ENCODE measurements around the gene PTPRD. TPM values are rescaled to one million over a fixed set of nuclear protein-coding genes. Genes with fewer than 3 reads are reported as not detected.

The PTPRD gene
- total RNA-seq, 1 donor from 2014 or later = 6.9 TPM

DNA sequence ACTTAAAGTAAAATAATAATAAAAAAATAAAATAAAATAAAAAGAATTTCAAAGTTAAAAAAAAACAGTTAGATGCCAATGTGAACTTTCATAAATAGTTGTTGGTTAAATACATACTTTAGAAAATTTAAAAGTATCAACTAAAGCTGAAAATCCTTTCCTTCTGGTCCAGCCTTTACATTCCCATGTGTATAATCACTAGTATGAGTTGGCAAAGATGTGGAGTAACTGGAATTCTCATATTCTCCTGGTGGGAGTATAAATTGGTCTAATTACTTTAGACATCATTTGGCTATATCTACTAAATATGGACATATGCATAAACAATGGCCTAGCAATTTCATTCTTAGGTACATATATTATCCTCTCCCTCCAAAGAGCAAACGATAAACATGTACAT is 619.9 kb downstream of the PTPRD start:
- Histone ChIP-seq H3K36me3 (no peaks in the 10 kb centered on the region), H3K9me3 (no peaks in the 10 kb centered on the region), H3K27ac (no peak overlapping the region), H3K27me3 (no peaks in the 10 kb centered on the region), H3K4me1 (no peaks in the 10 kb centered on the region), H3K4me3 (no peak overlapping the region)
- TF ChIP-seq, protein P1, sequence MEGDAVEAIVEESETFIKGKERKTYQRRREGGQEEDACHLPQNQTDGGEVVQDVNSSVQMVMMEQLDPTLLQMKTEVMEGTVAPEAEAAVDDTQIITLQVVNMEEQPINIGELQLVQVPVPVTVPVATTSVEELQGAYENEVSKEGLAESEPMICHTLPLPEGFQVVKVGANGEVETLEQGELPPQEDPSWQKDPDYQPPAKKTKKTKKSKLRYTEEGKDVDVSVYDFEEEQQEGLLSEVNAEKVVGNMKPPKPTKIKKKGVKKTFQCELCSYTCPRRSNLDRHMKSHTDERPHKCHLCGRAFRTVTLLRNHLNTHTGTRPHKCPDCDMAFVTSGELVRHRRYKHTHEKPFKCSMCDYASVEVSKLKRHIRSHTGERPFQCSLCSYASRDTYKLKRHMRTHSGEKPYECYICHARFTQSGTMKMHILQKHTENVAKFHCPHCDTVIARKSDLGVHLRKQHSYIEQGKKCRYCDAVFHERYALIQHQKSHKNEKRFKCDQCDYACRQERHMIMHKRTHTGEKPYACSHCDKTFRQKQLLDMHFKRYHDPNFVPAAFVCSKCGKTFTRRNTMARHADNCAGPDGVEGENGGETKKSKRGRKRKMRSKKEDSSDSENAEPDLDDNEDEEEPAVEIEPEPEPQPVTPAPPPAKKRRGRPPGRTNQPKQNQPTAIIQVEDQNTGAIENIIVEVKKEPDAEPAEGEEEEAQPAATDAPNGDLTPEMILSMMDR (IDR thresholded peaks at IDR 0.05) = no peak
- intact Hi-C loops (cut with DNase I) = no loop called here
- DNase-seq (ENCODE audit: low spot score in 2 of 2) = no peak

DNA sequence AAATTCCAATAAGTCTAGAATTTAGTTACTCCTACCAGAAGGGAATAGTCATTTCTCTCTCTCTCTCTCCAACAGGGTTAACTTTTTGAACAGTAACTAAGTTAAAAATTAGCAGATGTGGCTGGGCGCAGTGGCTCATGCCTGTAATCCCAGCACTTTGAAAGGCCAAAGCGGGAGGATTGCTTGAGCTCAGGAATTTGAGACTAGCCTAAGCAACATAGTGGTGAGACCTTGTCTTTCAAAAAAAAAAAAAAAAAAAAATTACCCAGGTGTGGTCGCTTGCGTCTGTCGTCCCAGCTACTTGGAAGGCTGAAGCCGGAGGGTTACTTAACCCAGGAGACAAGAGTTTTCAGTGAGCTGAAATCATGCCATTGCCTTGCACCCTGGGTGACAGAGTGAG is 639.7 kb downstream of the PTPRD start:
- no peaks in the 10 kb centered on the region for H3K36me3 ChIP-seq
- H3K4me3 ChIP-seq = no peak overlapping the region
- no peaks in the 10 kb centered on the region for H3K4me1 ChIP-seq
- H3K27ac ChIP-seq = no peak overlapping the region
- TF ChIP-seq, protein P1 (IDR thresholded peaks at IDR 0.05) = no peak
- no peaks in the 10 kb centered on the region for H3K27me3 ChIP-seq
- no peak for DNase-seq (ENCODE audit: low spot score in 2 of 2)
- no peaks in the 10 kb centered on the region for H3K9me3 ChIP-seq
- intact Hi-C loops (cut with DNase I) = no loop called here

DNA sequence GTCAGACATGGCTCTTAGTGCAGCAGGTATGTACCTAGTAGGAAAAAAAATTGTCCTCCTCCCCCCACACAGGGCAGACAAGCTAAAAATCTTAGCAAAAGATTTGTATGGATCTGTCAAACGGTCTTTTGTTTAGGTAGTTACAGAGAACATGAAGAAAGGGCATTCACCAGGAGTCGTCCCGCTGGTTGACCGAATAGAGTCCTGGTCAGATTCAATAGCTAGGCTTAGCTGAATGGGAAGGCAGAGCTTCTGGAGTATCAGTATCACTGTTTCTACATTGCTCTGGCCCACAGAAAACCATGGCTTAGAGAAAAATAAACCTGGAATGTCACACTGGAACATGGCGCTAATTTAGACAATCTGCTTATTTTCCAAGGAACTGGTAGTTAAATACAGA is 642.3 kb downstream of the PTPRD start:
- intact Hi-C loops (cut with DNase I) = no loop called here
- Histone ChIP-seq H3K27ac (no peak overlapping the region), H3K36me3 (no peaks in the 10 kb centered on the region), H3K9me3 (no peaks in the 10 kb centered on the region), H3K27me3 (no peaks in the 10 kb centered on the region), H3K4me3 (no peak overlapping the region), H3K4me1 (no peaks in the 10 kb centered on the region)
- TF ChIP-seq, protein P1 (IDR thresholded peaks at IDR 0.05) = no peak
- DNase-seq (ENCODE audit: low spot score in 2 of 2) = no peak

DNA sequence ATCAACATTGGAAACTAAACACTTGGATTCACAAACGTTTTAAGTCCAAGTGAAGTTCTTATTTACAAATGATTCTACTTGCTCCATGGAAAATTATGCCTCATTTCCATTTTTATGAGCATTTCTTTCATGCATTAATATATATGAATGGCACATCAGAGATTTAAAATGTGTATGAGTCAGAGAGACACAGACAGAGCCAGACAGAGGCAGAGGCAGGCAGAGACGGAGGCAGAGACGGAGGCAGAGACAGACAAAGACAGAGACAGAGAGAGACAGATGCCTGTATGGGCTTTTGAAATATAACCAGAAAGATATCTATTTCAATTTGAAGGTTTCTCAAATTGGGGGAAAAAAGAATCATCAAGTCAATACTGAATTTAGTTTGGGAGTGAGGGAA is 649.0 kb downstream of the PTPRD start:
- TF ChIP-seq, protein P1 (IDR thresholded peaks at IDR 0.05) = no peak

DNA sequence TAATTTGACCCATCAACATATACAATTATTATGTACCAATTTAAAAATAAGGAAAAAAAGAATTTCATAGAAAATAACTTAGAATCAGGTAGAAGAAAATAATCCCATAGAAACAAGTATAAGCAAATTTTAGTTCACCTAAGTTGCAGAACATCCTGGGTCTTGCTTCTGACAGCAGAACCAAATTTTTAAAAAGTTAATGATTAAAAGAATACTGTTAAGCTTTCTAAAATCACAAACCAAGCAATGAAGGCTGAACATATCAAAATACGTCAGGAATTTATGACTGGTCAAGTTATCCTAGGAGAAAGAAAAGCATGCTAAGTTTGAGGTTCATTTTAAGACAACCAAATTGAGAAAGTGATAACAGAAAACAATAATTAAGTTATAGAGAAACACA is 650.9 kb downstream of the PTPRD start:
- DNase-seq (ENCODE audit: low spot score in 2 of 2) = no peak
- Histone ChIP-seq H3K27me3 (no peaks in the 10 kb centered on the region), H3K4me1 (no peaks in the 10 kb centered on the region), H3K36me3 (no peaks in the 10 kb centered on the region), H3K27ac (no peak overlapping the region), H3K9me3 (no peaks in the 10 kb centered on the region), H3K4me3 (no peak overlapping the region)
- TF ChIP-seq, protein P1 (IDR thresholded peaks at IDR 0.05) = no peak
- intact Hi-C loops (cut with DNase I) = no loop called here

More for the DNA sequence above, 649.0 kb downstream of the PTPRD start:
- H3K27ac ChIP-seq = no peak overlapping the region
- no peaks in the 10 kb centered on the region for H3K4me1 ChIP-seq
- no peaks in the 10 kb centered on the region for H3K9me3 ChIP-seq
- no peak overlapping the region for H3K4me3 ChIP-seq
- intact Hi-C loops (cut with DNase I) = no loop called here
- H3K36me3 ChIP-seq = no peaks in the 10 kb centered on the region
- H3K27me3 ChIP-seq = no peaks in the 10 kb centered on the region
- no peak for DNase-seq (ENCODE audit: low spot score in 2 of 2)

DNA sequence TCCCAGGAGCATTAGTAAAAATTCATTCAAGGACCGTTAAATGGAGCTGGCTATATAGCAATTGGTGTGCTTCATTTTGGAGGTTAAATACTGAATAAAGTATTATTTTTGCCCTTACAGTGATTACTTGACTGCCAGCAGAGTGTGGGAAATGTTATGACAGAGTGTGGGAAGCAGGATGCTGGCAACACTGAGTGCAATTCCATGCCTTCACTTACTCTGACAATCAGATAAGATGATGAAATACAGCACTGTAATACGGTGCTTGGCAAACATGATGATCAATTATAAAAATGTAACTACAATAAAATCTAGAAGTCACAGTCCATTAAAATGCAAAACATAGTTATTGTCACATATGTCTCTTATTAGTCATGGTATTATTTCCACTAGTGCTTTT is 651.3 kb downstream of the PTPRD start:
- no peak for DNase-seq (ENCODE audit: low spot score in 2 of 2)
- H3K9me3 ChIP-seq = no peaks in the 10 kb centered on the region
- H3K36me3 ChIP-seq = no peaks in the 10 kb centered on the region
- no peaks in the 10 kb centered on the region for H3K4me1 ChIP-seq
- no peaks in the 10 kb centered on the region for H3K27me3 ChIP-seq
- TF ChIP-seq, protein P1 (IDR thresholded peaks at IDR 0.05) = no peak
- no peak overlapping the region for H3K4me3 ChIP-seq
- intact Hi-C loops (cut with DNase I) = no loop called here
- no peak overlapping the region for H3K27ac ChIP-seq
